ENCODE results near the gene CRYBG1.

DNA sequence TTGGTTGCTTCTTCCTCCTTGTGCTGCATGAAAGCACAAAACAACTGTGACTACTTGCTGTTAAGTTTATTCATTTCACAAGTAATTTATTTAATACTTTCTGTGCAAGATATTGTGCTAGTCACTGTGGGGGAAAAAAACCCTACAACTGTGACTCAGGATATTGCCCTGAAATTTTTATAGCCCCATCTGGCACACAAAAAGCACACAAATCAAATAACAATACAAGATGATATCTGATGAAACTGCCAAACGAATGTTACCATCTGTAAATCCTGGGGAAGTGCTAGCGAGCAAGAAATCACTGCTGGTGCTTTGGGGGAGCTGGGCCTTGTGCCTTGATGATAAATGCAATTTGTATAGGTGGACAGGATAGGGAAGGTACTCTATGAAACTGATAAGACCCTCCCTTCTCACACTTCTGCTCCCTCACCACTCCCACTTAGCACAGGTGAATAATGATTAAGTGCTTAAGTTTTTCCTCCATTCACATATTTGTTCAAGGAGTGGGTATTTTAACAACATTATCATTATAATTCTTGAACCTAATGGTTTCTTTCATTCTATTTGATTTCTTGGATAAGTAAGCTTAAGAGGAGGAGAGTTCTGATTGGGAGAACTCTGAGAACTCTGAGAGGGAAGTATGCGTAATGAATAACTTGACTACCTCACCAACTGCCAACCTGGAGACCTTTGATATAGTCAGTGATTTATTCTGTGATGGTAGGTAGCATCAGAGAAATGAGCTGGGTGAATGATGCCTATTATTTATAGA lies 153.5 kb downstream of the CRYBG1 start:
- TF ChIP-seq CTCF (conservative IDR thresholded peaks at IDR 0.05 in 1 of 2, IDR thresholded peaks at IDR 0.05 in 1 of 2; ENCODE audit: extremely low read depth in 1 of 2, insufficient read depth in 1 of 2, low read depth in 1 of 2, low read length in 2 of 2), result no peak
- TF ChIP-seq EZH2 (IDR thresholded peaks at IDR 0.05; ENCODE audit: borderline replicate concordance, low read length), result no peak

Data from mammary epithelial cell (primary cell).